Lower leg skin (tissue), 4 donors: ENCODE measurements around the gene ANO9. TPM values are rescaled to one million over a fixed set of nuclear protein-coding genes. Genes with fewer than 3 reads are reported as not detected.
"Not testable (repeated sequence)": the region's sequence is repeated elsewhere in the genome, so short reads cannot be mapped to it uniquely, and the experiment has no call there.

Source experiments
- DNase-seq, 2 donors: peaks; one replicate each; pipeline ENCODE4 v3.0.0-alpha.2; 2019; ENCODE audit warnings: low spot score in 2 of 2
- H3K4me3 ChIP-seq: fragments of 200-600 bp; sonication (generic); 2 replicates; pipeline ENCODE4 v1.5.1; 2017; ENCODE audit warnings: mild to moderate bottlenecking, low read depth; ENCODE audit not compliant: poor library complexity, severe bottlenecking
- CTCF ChIP-seq, 3 donors: fragments of 450-650 bp; IDR thresholded peaks; one replicate each; pipeline ENCODE4 v1.5.1; 2016; ENCODE audit warnings: antibody characterized with exemption in 3 of 3, mild to moderate bottlenecking in 3 of 3, moderate library complexity in 2 of 3
- POLR2A ChIP-seq, 2 donors: fragments of 450-650 bp; IDR thresholded peaks; one replicate each; pipeline ENCODE4 v1.6.1; 2016 to 2017; ENCODE audit warnings: antibody characterized with exemption in 2 of 2, mild to moderate bottlenecking in 1 of 2, moderate library complexity in 1 of 2
- WGBS, 2 donors: methylation state at CpG; one replicate each; pipeline ENCODE4 v1.1.5; 2018; 5-methylcytosine and 5-hydroxymethylcytosine counted together
- intact Hi-C: fragments of 100-400 bp; cut with DNase I; formaldehyde crosslinking; loops from one replicate; pipeline ENCODE4 v1.15.0; 2023; ENCODE audit warnings: low total_unique reads
- total RNA-seq, 4 donors: library from RNA; depleted of rRNA; stranded (reverse); fragments of >200 nt; gene quantifications; one replicate each; pipeline ENCODE4 v1.1.0, GENCODE V29; 2016

ANO9 gene
- total RNA-seq, 4 donors from 2014 or later = 55.7 to 116 (median 92.1) TPM

- TF ChIP-seq POLR2A (IDR thresholded peaks at IDR 0.05) = no peak
- no peak for TF ChIP-seq CTCF (IDR thresholded peaks at IDR 0.05)
- 83 to 91% methylated on average over 24 to 27 of the region's 27 CpGs for WGBS, 2 donors
- no peak overlapping the region for H3K4me3 ChIP-seq
- DNase-seq = no peak
- intact Hi-C loops = no loop called here
Measured at GRCh38 chr11:429391-429790, 12.4 kb downstream of the ANO9 start.

DNA sequence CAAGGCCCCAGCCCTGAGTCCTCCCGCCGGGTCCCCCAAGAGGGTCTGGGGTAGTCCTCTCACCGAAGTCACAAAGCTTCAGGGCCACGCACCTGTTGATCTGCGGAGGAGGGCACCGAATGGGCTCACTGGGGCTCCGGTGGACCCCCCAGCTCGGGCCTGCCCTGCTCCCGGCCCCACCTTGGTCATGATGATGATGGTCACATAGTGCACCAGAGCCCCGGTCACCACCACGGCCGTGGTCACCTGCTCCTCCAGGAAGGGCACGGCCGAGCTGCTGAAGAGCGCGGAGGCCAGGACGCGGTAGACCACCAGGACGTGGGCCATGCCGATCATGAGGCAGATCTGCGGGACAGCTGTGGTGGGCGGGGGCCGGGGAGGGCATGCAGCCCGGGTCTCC lies 13.5 kb downstream of the ANO9 start:
- intact Hi-C loops = no loop called here
- no peak for DNase-seq
- WGBS, 2 donors = 92 to 93% methylated on average over 22 to 24 of the region's 24 CpGs
- no peak overlapping the region for H3K4me3 ChIP-seq
- no peak for TF ChIP-seq CTCF (IDR thresholded peaks at IDR 0.05)
- no peak for TF ChIP-seq POLR2A (IDR thresholded peaks at IDR 0.05)

- TF ChIP-seq POLR2A (IDR thresholded peaks at IDR 0.05) (no peak), CTCF (IDR thresholded peaks at IDR 0.05) (no peak)
- 90 to 96% methylated on average over 7 to 8 of the region's 8 CpGs for WGBS, 2 donors
- no peak overlapping the region for H3K4me3 ChIP-seq
- intact Hi-C loops = no loop called here
- DNase-seq = no peak
Measured at GRCh38 chr11:426851-427250, 15.0 kb downstream of the ANO9 start.

GRCh38 chr11:425301-425700 lies 16.5 kb downstream of the ANO9 start:
- no peak overlapping the region for H3K4me3 ChIP-seq
- TF ChIP-seq CTCF (IDR thresholded peaks at IDR 0.05) (no peak), POLR2A (IDR thresholded peaks at IDR 0.05) (no peak)
- intact Hi-C loops = no loop called here
- 75 to 85% methylated on average over 4 of the region's 4 CpGs for WGBS, 2 donors
- no peak for DNase-seq

- DNase-seq, H3K4me3 ChIP-seq, intact Hi-C loops: not testable (repeated sequence)
- WGBS, 2 donors = 57 to 64% methylated on average over 32 to 34 of the region's 45 CpGs
Measured at GRCh38 chr11:424766-425165, 17.0 kb downstream of the ANO9 start.

DNA sequence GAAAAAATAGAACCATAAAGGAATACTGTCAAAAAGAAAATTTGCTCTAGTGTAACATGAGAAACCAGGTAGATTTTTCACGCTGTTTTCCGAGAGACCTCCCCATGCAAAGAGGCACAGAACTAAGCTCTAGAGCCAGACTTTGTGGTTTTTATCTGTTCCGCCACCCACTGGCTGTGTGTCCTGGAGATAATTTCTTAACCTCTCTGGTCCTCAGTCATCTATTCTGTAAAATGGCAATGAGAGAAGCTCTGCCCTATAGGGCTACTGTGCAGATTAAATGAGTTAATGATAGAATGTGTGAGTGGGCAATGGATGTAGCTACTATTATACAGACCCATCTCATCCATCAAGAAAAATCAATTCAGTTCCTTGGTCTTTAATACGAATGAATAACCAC lies 17.6 kb downstream of the ANO9 start:
- intact Hi-C loops = no loop called here
- DNase-seq = no peak
- WGBS, 2 donors = 92 to 93% methylated on average over 4 of the region's 4 CpGs
- TF ChIP-seq POLR2A (IDR thresholded peaks at IDR 0.05) = no peak
- TF ChIP-seq CTCF (IDR thresholded peaks at IDR 0.05) = no peak
- no peak overlapping the region for H3K4me3 ChIP-seq
